ENCODE measurements around the gene BANF1.

BANF1 gene

GRCh38 chr11:66052664-66052982 lies 50.3 kb downstream of the BANF1 start:
- no peak; the same call in 2 of the 3 replicates for ATAC-seq
- TF ChIP-seq BACH2 (CRISPR knock-in tag; IDR thresholded peaks at IDR 0.05; ENCODE audit: borderline replicate concordance) (no peak), CSDC2 (CRISPR knock-in tag; IDR thresholded peaks at IDR 0.05) (no peak), RARB (CRISPR knock-in tag; IDR thresholded peaks at IDR 0.05) (no peak), ZNF70 (CRISPR knock-in tag; IDR thresholded peaks at IDR 0.05) (no peak), ZFP30 (CRISPR knock-in tag; IDR thresholded peaks at IDR 0.05) (no peak), ARNTL (CRISPR knock-in tag; IDR thresholded peaks at IDR 0.05; ENCODE audit: borderline replicate concordance, low read depth) (no peak), PPARA (CRISPR knock-in tag; IDR thresholded peaks at IDR 0.05; ENCODE audit: borderline replicate concordance) (no peak), CSRNP3 (CRISPR knock-in tag; IDR thresholded peaks at IDR 0.05) (no peak), OSR1 (CRISPR knock-in tag; IDR thresholded peaks at IDR 0.05) (no peak), SNAI2 (CRISPR knock-in tag; IDR thresholded peaks at IDR 0.05) (no peak), ZNF8 (CRISPR knock-in tag; IDR thresholded peaks at IDR 0.05) (no peak), GLIS3 (CRISPR knock-in tag; IDR thresholded peaks at IDR 0.05) (no peak), ISL1 (CRISPR knock-in tag; IDR thresholded peaks at IDR 0.05) (no peak)
